GM23338 (cell line): Measurements from ENCODE around the gene NPHP1.

Experiments used
- CREB1 ChIP-seq: fragments of 250-450 bp; sonication (Bioruptor Pico); IDR thresholded peaks from 2 replicates; pipeline ENCODE4 v1.5.0; 2020; ENCODE audit warnings: low read depth, mild to moderate bottlenecking, moderate library complexity
- CTCF ChIP-seq, 2 experiments: fragments of 200-600 bp in 1 of 2; sonication (generic) in 1 of 2; conservative IDR thresholded peaks; 2 replicates each; pipeline versions ENCODE4 v1.5.1 to v1.6.1; 2016 to 2017; ENCODE audit warnings: antibody characterized with exemption in 2 of 2, low read depth in 2 of 2, mild to moderate bottlenecking in 2 of 2, moderate library complexity in 1 of 2
- ETS1 ChIP-seq: IDR thresholded peaks from 2 replicates; pipeline ENCODE4 v1.6.1; 2016; ENCODE audit warnings: antibody characterized with exemption
- EZH2 ChIP-seq: fragments of 200-600 bp; sonication (generic); IDR thresholded peaks from one replicate; pipeline ENCODE4 v1.8.0; 2017; ENCODE audit warnings: antibody characterized with exemption, mild to moderate bottlenecking, low read depth; ENCODE audit not compliant: unreplicated experiment
- EZH2phosphoT487 ChIP-seq: fragments of 200-600 bp; sonication (generic); IDR thresholded peaks from one replicate; pipeline ENCODE4 v1.8.1; 2018; ENCODE audit warnings: antibody characterized with exemption; ENCODE audit not compliant: unreplicated experiment
- JUNB ChIP-seq: IDR thresholded peaks from one replicate; pipeline ENCODE4 v1.6.1; 2016; ENCODE audit warnings: antibody characterized with exemption; ENCODE audit not compliant: unreplicated experiment
- NANOG ChIP-seq: IDR thresholded peaks from 2 replicates; pipeline ENCODE4 v1.6.1; 2016; ENCODE audit warnings: antibody characterized with exemption, borderline replicate concordance
- POLR2AphosphoS5 ChIP-seq: IDR thresholded peaks from 2 replicates; pipeline ENCODE4 v1.6.1; 2016; ENCODE audit warnings: antibody characterized with exemption, low read depth
- REST ChIP-seq: IDR thresholded peaks from one replicate; pipeline ENCODE4 v1.6.1; 2018; ENCODE audit warnings: antibody characterized with exemption; ENCODE audit not compliant: unreplicated experiment
- ZNF114 ChIP-seq: fragments of 250-450 bp; sonication (Bioruptor Pico); IDR thresholded peaks from 2 replicates; pipeline ENCODE4 v1.5.0; 2020; ENCODE audit warnings: mild to moderate bottlenecking, moderate library complexity

GRCh38 chr2:110197452-110197851 is 7.4 kb downstream of the NPHP1 start:
- TF ChIP-seq CTCF (conservative IDR thresholded peaks at IDR 0.05; ENCODE audit: low read depth in 2 of 2) = no peak
- no peak for TF ChIP-seq REST
- no peak for TF ChIP-seq EZH2
- no peak for TF ChIP-seq JUNB
- TF ChIP-seq POLR2AphosphoS5 = no peak
- no peak for TF ChIP-seq EZH2phosphoT487
- TF ChIP-seq CREB1 = no peak
- no peak for TF ChIP-seq NANOG
- TF ChIP-seq ETS1 = no peak
- TF ChIP-seq ZNF114 = no peak
